Ascending aorta (tissue), 2 donors: ENCODE measurements around the gene PCSK5. TPM values are rescaled to one million over a fixed set of nuclear protein-coding genes. Genes with fewer than 3 reads are reported as not detected.
"Not testable (repeated sequence)": the region's sequence is repeated elsewhere in the genome, so short reads cannot be mapped to it uniquely, and the experiment has no call there.

Source experiments
- DNase-seq, 2 donors: peaks; one replicate each; pipeline ENCODE4 v3.0.0-alpha.2; 2019; ENCODE audit warnings: low spot score in 2 of 2
- H3K27ac ChIP-seq, 2 donors: fragments of 200-600 bp; sonication (generic); one replicate each; pipeline ENCODE4 v1.5.1; 2016 to 2017; ENCODE audit warnings: mild to moderate bottlenecking in 1 of 2
- H3K27me3 ChIP-seq: fragments of 200-600 bp; sonication (generic); one replicate; pipeline ENCODE4 v1.5.1; 2017
- H3K36me3 ChIP-seq, 2 donors: fragments of 200-600 bp; sonication (generic); one replicate each; pipeline ENCODE4 v1.5.1; 2016
- H3K4me1 ChIP-seq, 2 donors: fragments of 200-600 bp; sonication (generic); one replicate each; pipeline ENCODE4 v1.5.1; 2016 to 2017; ENCODE audit warnings: mild to moderate bottlenecking in 1 of 2
- H3K4me3 ChIP-seq, 2 donors: fragments of 200-600 bp; sonication (generic); one replicate each; pipeline ENCODE4 v1.5.1; 2016 to 2017; ENCODE audit warnings: mild to moderate bottlenecking in 1 of 2
- H3K9me3 ChIP-seq, 2 donors: fragments of 200-600 bp; sonication (generic); one replicate each; pipeline ENCODE4 v1.5.1; 2016
- intact Hi-C: fragments of 100-400 bp; cut with DNase I; formaldehyde crosslinking; loops from one replicate; pipeline ENCODE4 v1.15.1; 2023
- total RNA-seq: library from RNA; depleted of rRNA; stranded (reverse); fragments of >200 nt; gene quantifications from one replicate; pipeline ENCODE4 v1.1.0, GENCODE V29; 2016
- TF ChIP-seq, protein P1 (sequence below), 3 experiments: fragments of 200-600 bp in 2 of 3; fragments of 450-650 bp in 1 of 3; sonication (generic) in 2 of 3; IDR thresholded peaks; one replicate each; pipeline ENCODE4 v1.5.1; 2016 to 2019; ENCODE audit warnings: antibody characterized with exemption in 3 of 3, mild to moderate bottlenecking in 1 of 3, moderate library complexity in 1 of 3

Gene PCSK5
- total RNA-seq, 1 donor from 2014 or later: 66.3 TPM

DNA sequence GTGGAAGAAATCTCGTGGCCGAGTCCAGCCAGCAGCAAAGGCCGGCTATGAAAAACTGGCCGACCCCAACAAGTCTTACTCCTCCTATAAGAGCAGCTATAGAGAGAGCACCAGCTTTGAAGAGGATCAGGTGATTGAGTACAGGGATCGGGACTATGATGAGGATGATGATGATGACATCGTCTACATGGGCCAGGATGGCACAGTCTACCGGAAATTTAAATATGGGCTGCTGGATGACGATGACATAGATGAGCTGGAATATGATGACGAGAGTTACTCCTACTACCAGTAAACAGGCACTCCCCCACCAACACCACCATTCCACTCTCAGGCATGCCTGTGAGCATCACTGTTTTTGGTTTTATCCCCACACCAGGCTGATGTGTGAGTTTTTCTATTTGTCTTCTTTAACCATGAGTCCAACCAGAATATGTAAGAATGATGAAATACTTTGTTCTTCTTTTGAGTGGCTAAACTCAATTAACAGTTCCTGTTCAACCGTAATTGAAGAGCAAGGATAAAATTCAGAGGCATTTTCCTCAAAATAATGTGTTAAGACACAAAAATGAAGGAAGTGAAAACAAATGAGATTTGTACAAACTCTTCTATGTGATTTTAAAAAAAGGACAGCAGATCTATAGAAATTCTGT lies 468.3 kb downstream of the PCSK5 start:
- intact Hi-C loops: no loop called here
- H3K4me3 ChIP-seq: no peak overlapping the region
- H3K27ac ChIP-seq: no peak overlapping the region
- H3K36me3 ChIP-seq: no peaks in the 10 kb centered on the region
- no peaks in the 10 kb centered on the region for H3K4me1 ChIP-seq
- DNase-seq: no peak
- no peaks in the 10 kb centered on the region for H3K27me3 ChIP-seq
- TF ChIP-seq, protein P1, sequence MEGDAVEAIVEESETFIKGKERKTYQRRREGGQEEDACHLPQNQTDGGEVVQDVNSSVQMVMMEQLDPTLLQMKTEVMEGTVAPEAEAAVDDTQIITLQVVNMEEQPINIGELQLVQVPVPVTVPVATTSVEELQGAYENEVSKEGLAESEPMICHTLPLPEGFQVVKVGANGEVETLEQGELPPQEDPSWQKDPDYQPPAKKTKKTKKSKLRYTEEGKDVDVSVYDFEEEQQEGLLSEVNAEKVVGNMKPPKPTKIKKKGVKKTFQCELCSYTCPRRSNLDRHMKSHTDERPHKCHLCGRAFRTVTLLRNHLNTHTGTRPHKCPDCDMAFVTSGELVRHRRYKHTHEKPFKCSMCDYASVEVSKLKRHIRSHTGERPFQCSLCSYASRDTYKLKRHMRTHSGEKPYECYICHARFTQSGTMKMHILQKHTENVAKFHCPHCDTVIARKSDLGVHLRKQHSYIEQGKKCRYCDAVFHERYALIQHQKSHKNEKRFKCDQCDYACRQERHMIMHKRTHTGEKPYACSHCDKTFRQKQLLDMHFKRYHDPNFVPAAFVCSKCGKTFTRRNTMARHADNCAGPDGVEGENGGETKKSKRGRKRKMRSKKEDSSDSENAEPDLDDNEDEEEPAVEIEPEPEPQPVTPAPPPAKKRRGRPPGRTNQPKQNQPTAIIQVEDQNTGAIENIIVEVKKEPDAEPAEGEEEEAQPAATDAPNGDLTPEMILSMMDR (IDR thresholded peaks at IDR 0.05): no peak
- H3K9me3 ChIP-seq: no peaks in the 10 kb centered on the region

DNA sequence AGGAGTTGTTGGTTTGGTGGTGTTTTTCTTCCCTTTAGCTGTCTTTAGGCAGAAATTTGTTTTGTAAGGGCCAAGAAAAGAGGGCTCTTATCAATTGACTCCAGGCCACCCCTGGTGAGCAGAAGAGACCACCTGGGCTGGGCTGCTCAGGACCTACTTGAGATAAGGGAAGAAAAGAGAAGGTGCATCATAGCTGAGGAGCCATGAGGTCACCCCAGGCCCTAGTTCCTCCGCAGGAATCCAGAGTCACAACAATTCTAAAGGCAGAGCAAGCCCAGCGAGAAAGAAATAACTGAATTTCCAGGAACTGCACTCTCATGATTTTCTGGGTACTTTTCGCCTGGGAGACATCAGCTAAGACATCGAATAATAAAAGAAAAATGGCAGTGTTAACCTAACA lies 468.9 kb downstream of the PCSK5 start:
- H3K27ac ChIP-seq: no peak overlapping the region
- no peaks in the 10 kb centered on the region for H3K36me3 ChIP-seq
- H3K4me1 ChIP-seq: no peaks in the 10 kb centered on the region
- no peak for DNase-seq
- TF ChIP-seq, protein P1 (IDR thresholded peaks at IDR 0.05): no peak
- intact Hi-C loops: no loop called here
- H3K9me3 ChIP-seq: no peaks in the 10 kb centered on the region
- no peak overlapping the region for H3K4me3 ChIP-seq
- H3K27me3 ChIP-seq: no peaks in the 10 kb centered on the region

DNA sequence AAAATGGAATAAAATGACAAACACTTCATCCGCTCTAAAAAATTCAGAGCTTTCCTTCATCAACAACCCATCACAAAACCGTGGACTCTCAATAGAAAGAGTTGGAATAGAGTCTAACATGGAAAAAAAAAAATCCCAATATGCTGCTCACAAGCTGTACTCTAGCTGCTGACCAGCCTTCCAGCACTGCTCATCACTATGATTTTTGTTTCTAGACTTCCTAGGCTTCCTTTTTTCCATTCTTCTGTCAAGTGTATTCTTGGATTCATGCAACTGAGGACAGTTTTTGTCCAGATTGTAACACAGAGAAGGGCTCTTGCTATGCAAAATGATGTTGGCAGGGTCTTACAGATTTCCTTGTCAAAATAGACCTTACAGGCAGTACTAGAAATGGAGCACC lies 469.3 kb downstream of the PCSK5 start:
- H3K27me3 ChIP-seq: no peaks in the 10 kb centered on the region
- no peak overlapping the region for H3K27ac ChIP-seq
- intact Hi-C loops: no loop called here
- DNase-seq: no peak
- TF ChIP-seq, protein P1 (IDR thresholded peaks at IDR 0.05): no peak
- H3K9me3 ChIP-seq: no peaks in the 10 kb centered on the region
- H3K4me1 ChIP-seq: no peaks in the 10 kb centered on the region
- H3K4me3 ChIP-seq: no peak overlapping the region
- no peaks in the 10 kb centered on the region for H3K36me3 ChIP-seq

DNA sequence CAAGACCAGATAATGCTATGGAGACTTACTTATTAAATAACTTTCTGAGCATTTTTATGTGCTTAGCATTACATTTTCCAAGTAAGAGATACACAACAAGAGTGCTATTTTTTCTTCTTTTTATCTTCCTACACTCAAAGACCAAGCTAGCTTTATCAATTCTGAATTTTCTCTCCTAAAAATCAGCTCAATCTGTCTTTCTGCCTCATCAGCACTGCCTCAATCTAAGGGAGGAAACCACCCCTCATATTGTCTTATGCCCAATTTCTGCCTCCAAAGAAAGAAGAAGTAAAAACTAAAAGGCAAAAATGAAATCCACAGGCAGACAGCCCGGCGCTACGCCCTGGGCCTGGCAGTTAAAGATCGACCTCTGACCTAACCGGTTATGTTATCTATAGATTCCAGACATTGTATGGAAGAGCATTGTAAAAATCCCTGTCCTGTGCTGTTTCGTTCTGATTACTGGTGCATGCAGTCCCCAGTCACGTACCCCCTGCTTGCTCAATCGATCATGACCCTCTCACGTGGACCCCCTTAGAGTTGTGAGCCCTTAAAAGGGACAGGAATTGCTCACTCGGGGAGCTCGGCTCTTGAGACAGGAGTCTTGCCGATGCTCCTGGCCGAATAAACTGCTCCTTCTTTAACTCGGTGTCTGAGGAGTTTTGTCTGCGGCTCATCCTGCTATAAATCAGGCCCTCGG lies 472.0 kb downstream of the PCSK5 start:
- DNase-seq, intact Hi-C loops, H3K4me3 ChIP-seq: not testable (repeated sequence)

DNA sequence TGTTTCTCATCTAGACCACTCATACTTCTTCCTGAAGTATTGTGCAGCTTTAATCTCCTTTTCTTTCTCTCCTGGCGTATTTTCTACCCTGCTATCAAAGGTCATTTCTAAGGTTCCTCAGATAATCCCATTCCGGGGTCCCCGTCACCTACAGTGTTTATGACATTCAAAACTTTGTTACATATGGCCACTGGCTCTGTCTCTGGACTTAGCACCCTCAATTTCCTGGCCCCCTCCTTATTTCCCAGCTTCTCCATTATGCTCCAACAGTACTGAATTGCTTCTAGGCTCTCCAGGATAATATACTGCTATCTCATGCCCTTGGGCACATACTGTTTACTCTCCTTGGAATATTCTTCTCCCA lies 472.5 kb downstream of the PCSK5 start:
- TF ChIP-seq, protein P1 (IDR thresholded peaks at IDR 0.05): no peak
- Histone ChIP-seq H3K9me3 (no peaks in the 10 kb centered on the region), H3K27me3 (no peaks in the 10 kb centered on the region), H3K4me3 (no peak overlapping the region), H3K4me1 (peaks cover 0 to 5% of the 10 kb centered on the region in 2 donors), H3K36me3 (no peaks in the 10 kb centered on the region), H3K27ac (no peak overlapping the region)
- intact Hi-C loops: no loop called here
- no peak for DNase-seq

More for the DNA sequence above, 472.0 kb downstream of the PCSK5 start:
- not testable (repeated sequence) for H3K27me3 ChIP-seq, H3K36me3 ChIP-seq, H3K9me3 ChIP-seq, H3K27ac ChIP-seq, H3K4me1 ChIP-seq

DNA sequence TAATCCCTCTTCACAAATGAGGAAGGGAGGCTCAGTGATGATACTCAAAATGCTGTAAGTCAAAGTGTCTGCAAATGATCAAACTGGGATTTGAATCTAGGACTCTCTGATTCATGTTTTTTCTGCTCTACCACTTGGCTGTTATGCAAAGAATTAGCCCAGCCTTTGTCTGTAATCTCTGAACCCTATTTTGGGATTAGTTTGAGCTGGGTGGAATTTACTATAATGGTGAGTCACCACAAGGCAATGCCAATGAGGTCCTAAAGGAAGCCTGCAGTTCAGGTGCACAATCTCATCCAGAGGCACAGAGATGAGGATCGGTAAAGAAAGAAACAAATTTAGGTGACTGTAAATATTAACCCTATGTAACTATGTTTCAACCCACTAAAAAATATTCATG lies 474.6 kb downstream of the PCSK5 start:
- intact Hi-C loops: no loop called here
- H3K4me1 ChIP-seq: peaks cover 0 to 5% of the 10 kb centered on the region in 2 donors
- no peaks in the 10 kb centered on the region for H3K9me3 ChIP-seq
- H3K36me3 ChIP-seq: no peaks in the 10 kb centered on the region
- no peak overlapping the region for H3K4me3 ChIP-seq
- no peak overlapping the region for H3K27ac ChIP-seq
- DNase-seq: no peak
- no peaks in the 10 kb centered on the region for H3K27me3 ChIP-seq
- TF ChIP-seq, protein P1 (IDR thresholded peaks at IDR 0.05): no peak
